Panc1 (cell line): ENCODE measurements around the gene CDK14. TPM values are rescaled to one million over a fixed set of nuclear protein-coding genes. Genes with fewer than 3 reads are reported as not detected.

Experiments
- ATAC-seq: fragments of 200-7000 bp; cut with Tn5 transposase; 2 replicates; pipeline ENCODE4 v1.9.1; 2020; ENCODE audit warnings: mild to moderate bottlenecking, moderate library complexity
- BruUV-seq: library from RNA; stranded (reverse); fragments of 400-500 nt; replicated peaks from 2 replicates; lab custom pipeline; 2021; lab: Mats Ljungman, UMichigan
- CTCF ChIA-PET: fragments of 300-600 bp; sonication (Branson Sonifier 250); formaldehyde crosslinking; loops from one replicate; lab custom pipeline; 2022; ENCODE audit warnings: antibody characterized with exemption; lab: Charles Lee
- POLR2A ChIA-PET: fragments of 300-600 bp; sonication (Branson Sonifier 250); formaldehyde crosslinking; loops from one replicate; lab custom pipeline; 2022; ENCODE audit warnings: antibody characterized with exemption; lab: Charles Lee
- DNase-seq: peaks from one replicate; pipeline ENCODE4 v3.0.0-alpha.2; 2010; ENCODE audit warnings: low read depth, low spot score
- H3K27ac ChIP-seq: 2 replicates; pipeline ENCODE4 v1.5.1; 2011; ENCODE audit warnings: mild to moderate bottlenecking, low read length, inconsistent platforms
- H3K27me3 ChIP-seq: fragments of 200-500 bp; sonication (Bioruptor generic); 2 replicates; pipeline ENCODE4 v1.6.0; 2014; ENCODE audit warnings: low read length, inconsistent platforms; ENCODE audit not compliant: control insufficient read depth, insufficient read depth
- H3K36me3 ChIP-seq: fragments of 200-500 bp; sonication (Bioruptor generic); 2 replicates; pipeline ENCODE4 v1.5.1; 2014; ENCODE audit warnings: inconsistent platforms, mild to moderate bottlenecking, low read length, moderate library complexity; ENCODE audit not compliant: control insufficient read depth, insufficient read depth
- H3K4me1 ChIP-seq: 2 replicates; pipeline ENCODE4 v1.5.1; 2011; ENCODE audit warnings: inconsistent platforms, mild to moderate bottlenecking, low read length, moderate library complexity; ENCODE audit not compliant: control insufficient read depth, insufficient read depth
- H3K4me3 ChIP-seq, 2 experiments: 2 replicates each; pipeline ENCODE4 v1.5.1; 2011 to 2012; ENCODE audit warnings: low read depth in 2 of 2, low read length in 2 of 2, mild to moderate bottlenecking in 2 of 2, inconsistent platforms in 1 of 2, moderate library complexity in 1 of 2
- H3K9me3 ChIP-seq: fragments of 200-500 bp; sonication (Bioruptor generic); 2 replicates; pipeline ENCODE4 v1.5.1; 2014; ENCODE audit warnings: low read depth, mild to moderate bottlenecking, inconsistent platforms, low read length, moderate library complexity; ENCODE audit not compliant: control insufficient read depth, insufficient read depth
- POLR2AphosphoS5 ChIP-seq: IDR thresholded peaks from 2 replicates; pipeline ENCODE4 v1.6.1; 2012; ENCODE audit warnings: mild to moderate bottlenecking, low read depth, low read length, moderate library complexity
- REST ChIP-seq, 2 experiments: IDR thresholded peaks; 2 replicates each; pipeline ENCODE4 v1.6.1; 2011 to 2012; ENCODE audit warnings: low read depth in 2 of 2, control low read depth in 1 of 2, low read length in 1 of 2, mild to moderate bottlenecking in 1 of 2, moderate library complexity in 1 of 2; ENCODE audit not compliant: insufficient read depth in 1 of 2
- SIN3A ChIP-seq: IDR thresholded peaks from 2 replicates; pipeline ENCODE4 v1.6.1; 2012; ENCODE audit warnings: low read depth, mild to moderate bottlenecking, low read length, moderate library complexity, borderline replicate concordance; ENCODE audit not compliant: insufficient read depth
- TCF7L2 ChIP-seq: IDR thresholded peaks from 2 replicates; pipeline ENCODE4 v1.6.1; 2011; ENCODE audit warnings: mild to moderate bottlenecking, low read depth, low read length, inconsistent platforms
- in situ Hi-C: cut with HindIII; loops from 2 replicates; pipeline ENCODE4 v1.10.0; 2016; ENCODE audit warnings: low sequenced_read_pairs, low pct_unique_long_range_greater_than_20kb
- intact Hi-C: fragments of 100-400 bp; cut with micrococcal nuclease; formaldehyde crosslinking; loops from one replicate; pipeline ENCODE4 v1.10.0; 2022; ENCODE audit not compliant: unreplicated experiment
- total RNA-seq: library from RNA; stranded (reverse); gene quantifications from one replicate; pipeline ENCODE4 v1.2.1, GENCODE V29; 2021; ENCODE audit not compliant: unreplicated experiment
- TF ChIP-seq, protein P1 (sequence below): fragments of 450-650 bp; IDR thresholded peaks from 2 replicates; pipeline ENCODE4 v1.5.1; 2017; ENCODE audit warnings: mild to moderate bottlenecking

The CDK14 gene
- total RNA-seq, 1 experiment from 2014 or later, result 3.0 TPM

DNA sequence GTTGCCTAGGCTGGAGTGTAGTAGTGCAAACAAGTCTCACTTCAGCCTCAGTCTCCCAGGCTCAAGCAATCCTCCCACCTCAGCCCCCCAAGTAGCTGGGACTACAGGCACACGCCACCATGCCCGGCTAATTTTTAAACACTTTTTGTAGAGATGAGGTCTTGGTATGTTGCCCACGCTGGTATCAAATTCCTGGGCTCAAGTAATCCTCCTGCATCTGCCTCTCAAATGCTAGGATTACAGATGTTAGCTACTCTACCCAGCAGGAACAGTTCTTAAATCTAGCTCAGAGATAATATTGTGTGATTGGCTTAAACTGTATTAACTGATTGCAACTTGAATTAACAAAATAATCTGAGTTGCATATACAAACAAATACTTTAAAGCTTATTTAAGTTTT is 82.9 kb downstream of the CDK14 start:
- POLR2A ChIA-PET, result no interaction called here

GRCh38 chr7:90680484-90680883 is 84.4 kb downstream of the CDK14 start:
- ChIA-PET CTCF (no interaction called here), POLR2A (no interaction called here)
- no peak for ATAC-seq
- TF ChIP-seq REST (IDR thresholded peaks at IDR 0.05; ENCODE audit: insufficient read depth in 1 of 2, low read depth in 2 of 2, low read length in 1 of 2), result no peak
- TF ChIP-seq POLR2AphosphoS5, result no peak
- TF ChIP-seq TCF7L2, result no peak
- TF ChIP-seq, protein P1, sequence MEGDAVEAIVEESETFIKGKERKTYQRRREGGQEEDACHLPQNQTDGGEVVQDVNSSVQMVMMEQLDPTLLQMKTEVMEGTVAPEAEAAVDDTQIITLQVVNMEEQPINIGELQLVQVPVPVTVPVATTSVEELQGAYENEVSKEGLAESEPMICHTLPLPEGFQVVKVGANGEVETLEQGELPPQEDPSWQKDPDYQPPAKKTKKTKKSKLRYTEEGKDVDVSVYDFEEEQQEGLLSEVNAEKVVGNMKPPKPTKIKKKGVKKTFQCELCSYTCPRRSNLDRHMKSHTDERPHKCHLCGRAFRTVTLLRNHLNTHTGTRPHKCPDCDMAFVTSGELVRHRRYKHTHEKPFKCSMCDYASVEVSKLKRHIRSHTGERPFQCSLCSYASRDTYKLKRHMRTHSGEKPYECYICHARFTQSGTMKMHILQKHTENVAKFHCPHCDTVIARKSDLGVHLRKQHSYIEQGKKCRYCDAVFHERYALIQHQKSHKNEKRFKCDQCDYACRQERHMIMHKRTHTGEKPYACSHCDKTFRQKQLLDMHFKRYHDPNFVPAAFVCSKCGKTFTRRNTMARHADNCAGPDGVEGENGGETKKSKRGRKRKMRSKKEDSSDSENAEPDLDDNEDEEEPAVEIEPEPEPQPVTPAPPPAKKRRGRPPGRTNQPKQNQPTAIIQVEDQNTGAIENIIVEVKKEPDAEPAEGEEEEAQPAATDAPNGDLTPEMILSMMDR, result no peak
- H3K36me3 ChIP-seq, result no peaks in the 10 kb centered on the region
- H3K4me3 ChIP-seq, result no peak overlapping the region
- H3K4me1 ChIP-seq, result no peaks in the 10 kb centered on the region
- BruUV-seq, result no TSS peak
- no peaks in the 10 kb centered on the region for H3K9me3 ChIP-seq
- in situ Hi-C loops, result no loop called here
- DNase-seq, result no peak
- H3K27me3 ChIP-seq, result no peaks in the 10 kb centered on the region
- H3K27ac ChIP-seq, result no peak overlapping the region
- intact Hi-C loops, result no loop called here

More for the DNA sequence above, 82.9 kb downstream of the CDK14 start:
- ATAC-seq (no peak), DNase-seq (no peak)
- intact Hi-C loops, result no loop called here
- Histone ChIP-seq H3K4me1 (no peaks in the 10 kb centered on the region), H3K9me3 (no peaks in the 10 kb centered on the region), H3K36me3 (no peaks in the 10 kb centered on the region), H3K4me3 (no peak overlapping the region), H3K27ac (no peak overlapping the region), H3K27me3 (no peaks in the 10 kb centered on the region)
- in situ Hi-C loops, result no loop called here
- CTCF ChIA-PET, result no interaction called here
- no peak for TF ChIP-seq REST (IDR thresholded peaks at IDR 0.05; ENCODE audit: insufficient read depth in 1 of 2, low read depth in 2 of 2, low read length in 1 of 2)
- TF ChIP-seq, protein P1, result no peak
- TF ChIP-seq POLR2AphosphoS5, result no peak
- TF ChIP-seq TCF7L2, result no peak
- no peak for TF ChIP-seq SIN3A
- BruUV-seq, result no TSS peak
